ENCODE measurements around the gene AATK. TPM values are rescaled to one million over a fixed set of nuclear protein-coding genes. Genes with fewer than 3 reads are reported as not detected.

AATK gene
- total and polyA plus RNA-seq, 9 of the 15 experiments (the other 6 are each of a cell fraction or from before 2014, with no cell fraction given): 0.11 to 0.55 (median 0.38) TPM; not detected in 5

DNA sequence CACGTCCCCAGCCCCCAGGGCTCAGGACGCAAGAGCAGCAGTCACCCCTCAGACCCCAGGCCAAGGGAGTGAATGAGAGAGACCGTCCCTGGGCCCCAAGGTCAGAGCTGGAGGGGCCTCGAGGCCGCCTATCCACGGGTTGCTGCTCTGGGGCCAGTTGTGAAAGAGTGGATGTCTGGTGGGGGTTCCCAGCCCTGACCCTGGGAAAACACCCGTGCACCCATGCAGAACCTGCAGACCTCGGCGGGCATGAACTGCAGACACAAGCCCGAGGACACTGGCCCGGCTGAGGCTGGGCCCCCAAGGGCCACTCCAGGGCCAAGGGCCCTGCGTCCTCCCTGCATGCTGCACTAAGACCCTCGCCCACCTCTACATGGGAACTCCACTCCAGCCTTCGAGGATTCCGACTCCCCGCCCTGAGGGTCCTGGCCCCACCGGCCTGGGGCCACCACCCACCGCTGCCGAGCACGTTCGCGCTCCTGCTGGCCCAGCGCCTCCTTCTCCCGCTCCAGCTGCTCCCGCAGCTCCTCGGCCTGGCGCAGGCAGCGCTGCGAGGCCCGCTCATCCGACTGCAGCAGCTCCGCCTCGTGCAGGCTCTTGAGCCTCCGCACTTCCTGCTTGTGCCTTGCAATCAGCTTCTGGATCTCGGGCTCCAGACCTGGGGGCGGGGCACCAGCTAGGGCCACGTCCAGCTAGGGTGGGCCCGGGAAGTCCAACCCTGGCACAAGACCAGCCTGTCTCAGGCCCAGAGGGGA lies 27.6 kb upstream of the AATK start (continued):
- TF ChIP-seq, protein P1, sequence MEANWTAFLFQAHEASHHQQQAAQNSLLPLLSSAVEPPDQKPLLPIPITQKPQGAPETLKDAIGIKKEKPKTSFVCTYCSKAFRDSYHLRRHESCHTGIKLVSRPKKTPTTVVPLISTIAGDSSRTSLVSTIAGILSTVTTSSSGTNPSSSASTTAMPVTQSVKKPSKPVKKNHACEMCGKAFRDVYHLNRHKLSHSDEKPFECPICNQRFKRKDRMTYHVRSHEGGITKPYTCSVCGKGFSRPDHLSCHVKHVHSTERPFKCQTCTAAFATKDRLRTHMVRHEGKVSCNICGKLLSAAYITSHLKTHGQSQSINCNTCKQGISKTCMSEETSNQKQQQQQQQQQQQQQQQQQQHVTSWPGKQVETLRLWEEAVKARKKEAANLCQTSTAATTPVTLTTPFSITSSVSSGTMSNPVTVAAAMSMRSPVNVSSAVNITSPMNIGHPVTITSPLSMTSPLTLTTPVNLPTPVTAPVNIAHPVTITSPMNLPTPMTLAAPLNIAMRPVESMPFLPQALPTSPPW (CRISPR knock-in tag; IDR thresholded peaks at IDR 0.05): peak; percentile 41; the same call in 1 of the 2 replicates
- TF ChIP-seq, protein P2, sequence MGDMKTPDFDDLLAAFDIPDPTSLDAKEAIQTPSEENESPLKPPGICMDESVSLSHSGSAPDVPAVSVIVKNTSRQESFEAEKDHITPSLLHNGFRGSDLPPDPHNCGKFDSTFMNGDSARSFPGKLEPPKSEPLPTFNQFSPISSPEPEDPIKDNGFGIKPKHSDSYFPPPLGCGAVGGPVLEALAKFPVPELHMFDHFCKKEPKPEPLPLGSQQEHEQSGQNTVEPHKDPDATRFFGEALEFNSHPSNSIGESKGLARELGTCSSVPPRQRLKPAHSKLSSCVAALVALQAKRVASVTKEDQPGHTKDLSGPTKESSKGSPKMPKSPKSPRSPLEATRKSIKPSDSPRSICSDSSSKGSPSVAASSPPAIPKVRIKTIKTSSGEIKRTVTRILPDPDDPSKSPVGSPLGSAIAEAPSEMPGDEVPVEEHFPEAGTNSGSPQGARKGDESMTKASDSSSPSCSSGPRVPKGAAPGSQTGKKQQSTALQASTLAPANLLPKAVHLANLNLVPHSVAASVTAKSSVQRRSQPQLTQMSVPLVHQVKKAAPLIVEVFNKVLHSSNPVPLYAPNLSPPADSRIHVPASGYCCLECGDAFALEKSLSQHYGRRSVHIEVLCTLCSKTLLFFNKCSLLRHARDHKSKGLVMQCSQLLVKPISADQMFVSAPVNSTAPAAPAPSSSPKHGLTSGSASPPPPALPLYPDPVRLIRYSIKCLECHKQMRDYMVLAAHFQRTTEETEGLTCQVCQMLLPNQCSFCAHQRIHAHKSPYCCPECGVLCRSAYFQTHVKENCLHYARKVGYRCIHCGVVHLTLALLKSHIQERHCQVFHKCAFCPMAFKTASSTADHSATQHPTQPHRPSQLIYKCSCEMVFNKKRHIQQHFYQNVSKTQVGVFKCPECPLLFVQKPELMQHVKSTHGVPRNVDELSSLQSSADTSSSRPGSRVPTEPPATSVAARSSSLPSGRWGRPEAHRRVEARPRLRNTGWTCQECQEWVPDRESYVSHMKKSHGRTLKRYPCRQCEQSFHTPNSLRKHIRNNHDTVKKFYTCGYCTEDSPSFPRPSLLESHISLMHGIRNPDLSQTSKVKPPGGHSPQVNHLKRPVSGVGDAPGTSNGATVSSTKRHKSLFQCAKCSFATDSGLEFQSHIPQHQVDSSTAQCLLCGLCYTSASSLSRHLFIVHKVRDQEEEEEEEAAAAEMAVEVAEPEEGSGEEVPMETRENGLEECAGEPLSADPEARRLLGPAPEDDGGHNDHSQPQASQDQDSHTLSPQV (IDR thresholded peaks at IDR 0.05): peak; percentile 74
- TF ChIP-seq, protein P3, sequence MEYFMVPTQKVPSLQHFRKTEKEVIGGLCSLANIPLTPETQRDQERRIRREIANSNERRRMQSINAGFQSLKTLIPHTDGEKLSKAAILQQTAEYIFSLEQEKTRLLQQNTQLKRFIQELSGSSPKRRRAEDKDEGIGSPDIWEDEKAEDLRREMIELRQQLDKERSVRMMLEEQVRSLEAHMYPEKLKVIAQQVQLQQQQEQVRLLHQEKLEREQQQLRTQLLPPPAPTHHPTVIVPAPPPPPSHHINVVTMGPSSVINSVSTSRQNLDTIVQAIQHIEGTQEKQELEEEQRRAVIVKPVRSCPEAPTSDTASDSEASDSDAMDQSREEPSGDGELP (CRISPR knock-in tag; IDR thresholded peaks at IDR 0.05; ENCODE audit: borderline replicate concordance): peak; percentile 84
- TF ChIP-seq DDX20 (tag; IDR thresholded peaks at IDR 0.05; ENCODE audit: low read depth) (no peak), LEF1 (IDR thresholded peaks at IDR 0.05) (no peak), TBP (optimal IDR thresholded peaks at IDR 0.05; ENCODE audit: low read depth, low read length) (peak; percentile 15), ZNF79 (CRISPR knock-in tag; IDR thresholded peaks at IDR 0.05; ENCODE audit: low read depth) (0 out of 2 replicates have a peak, but pooled peaks have one; percentile 44), SPI1 (IDR thresholded peaks at IDR 0.05; ENCODE audit: borderline replicate concordance, low read depth, low read length) (peak; percentile 60; the same call in 1 of the 2 replicates), PHF20 (IDR thresholded peaks at IDR 0.05; ENCODE audit: partially characterized antibody) (peak; percentile 54), YBX1 (IDR thresholded peaks at IDR 0.05) (no peak)
- TF ChIP-seq, protein P4, sequence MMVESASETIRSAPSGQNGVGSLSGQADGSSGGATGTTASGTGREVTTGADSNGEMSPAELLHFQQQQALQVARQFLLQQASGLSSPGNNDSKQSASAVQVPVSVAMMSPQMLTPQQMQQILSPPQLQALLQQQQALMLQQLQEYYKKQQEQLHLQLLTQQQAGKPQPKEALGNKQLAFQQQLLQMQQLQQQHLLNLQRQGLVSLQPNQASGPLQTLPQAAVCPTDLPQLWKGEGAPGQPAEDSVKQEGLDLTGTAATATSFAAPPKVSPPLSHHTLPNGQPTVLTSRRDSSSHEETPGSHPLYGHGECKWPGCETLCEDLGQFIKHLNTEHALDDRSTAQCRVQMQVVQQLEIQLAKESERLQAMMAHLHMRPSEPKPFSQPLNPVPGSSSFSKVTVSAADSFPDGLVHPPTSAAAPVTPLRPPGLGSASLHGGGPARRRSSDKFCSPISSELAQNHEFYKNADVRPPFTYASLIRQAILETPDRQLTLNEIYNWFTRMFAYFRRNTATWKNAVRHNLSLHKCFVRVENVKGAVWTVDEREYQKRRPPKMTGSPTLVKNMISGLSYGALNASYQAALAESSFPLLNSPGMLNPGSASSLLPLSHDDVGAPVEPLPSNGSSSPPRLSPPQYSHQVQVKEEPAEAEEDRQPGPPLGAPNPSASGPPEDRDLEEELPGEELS (CRISPR knock-in tag; IDR thresholded peaks at IDR 0.05; ENCODE audit: borderline replicate concordance): peak; percentile 82; the same call in 1 of the 2 replicates
- TF ChIP-seq, protein P5, sequence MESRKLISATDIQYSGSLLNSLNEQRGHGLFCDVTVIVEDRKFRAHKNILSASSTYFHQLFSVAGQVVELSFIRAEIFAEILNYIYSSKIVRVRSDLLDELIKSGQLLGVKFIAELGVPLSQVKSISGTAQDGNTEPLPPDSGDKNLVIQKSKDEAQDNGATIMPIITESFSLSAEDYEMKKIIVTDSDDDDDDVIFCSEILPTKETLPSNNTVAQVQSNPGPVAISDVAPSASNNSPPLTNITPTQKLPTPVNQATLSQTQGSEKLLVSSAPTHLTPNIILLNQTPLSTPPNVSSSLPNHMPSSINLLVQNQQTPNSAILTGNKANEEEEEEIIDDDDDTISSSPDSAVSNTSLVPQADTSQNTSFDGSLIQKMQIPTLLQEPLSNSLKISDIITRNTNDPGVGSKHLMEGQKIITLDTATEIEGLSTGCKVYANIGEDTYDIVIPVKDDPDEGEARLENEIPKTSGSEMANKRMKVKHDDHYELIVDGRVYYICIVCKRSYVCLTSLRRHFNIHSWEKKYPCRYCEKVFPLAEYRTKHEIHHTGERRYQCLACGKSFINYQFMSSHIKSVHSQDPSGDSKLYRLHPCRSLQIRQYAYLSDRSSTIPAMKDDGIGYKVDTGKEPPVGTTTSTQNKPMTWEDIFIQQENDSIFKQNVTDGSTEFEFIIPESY (CRISPR knock-in tag; IDR thresholded peaks at IDR 0.05): peak; percentile 94
- TF ChIP-seq, protein P6, sequence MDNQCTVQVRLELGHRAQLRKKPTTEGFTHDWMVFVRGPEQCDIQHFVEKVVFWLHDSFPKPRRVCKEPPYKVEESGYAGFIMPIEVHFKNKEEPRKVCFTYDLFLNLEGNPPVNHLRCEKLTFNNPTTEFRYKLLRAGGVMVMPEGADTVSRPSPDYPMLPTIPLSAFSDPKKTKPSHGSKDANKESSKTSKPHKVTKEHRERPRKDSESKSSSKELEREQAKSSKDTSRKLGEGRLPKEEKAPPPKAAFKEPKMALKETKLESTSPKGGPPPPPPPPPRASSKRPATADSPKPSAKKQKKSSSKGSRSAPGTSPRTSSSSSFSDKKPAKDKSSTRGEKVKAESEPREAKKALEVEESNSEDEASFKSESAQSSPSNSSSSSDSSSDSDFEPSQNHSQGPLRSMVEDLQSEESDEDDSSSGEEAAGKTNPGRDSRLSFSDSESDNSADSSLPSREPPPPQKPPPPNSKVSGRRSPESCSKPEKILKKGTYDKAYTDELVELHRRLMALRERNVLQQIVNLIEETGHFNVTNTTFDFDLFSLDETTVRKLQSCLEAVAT (IDR thresholded peaks at IDR 0.05): peak in 1 of 2 experiments; percentile 61; a peak in 1 of 4 replicates
